Liver (tissue), 9 donors: Measurements from ENCODE around the gene CRISPLD2. TPM values are rescaled to one million over a fixed set of nuclear protein-coding genes. Genes with fewer than 3 reads are reported as not detected.

Experiments used
- DNase-seq: peaks from one replicate; pipeline ENCODE4 v3.0.0-alpha.2; 2017; ENCODE audit warnings: low spot score
- H3K27ac ChIP-seq, 2 donors: one replicate each; pipeline ENCODE4 v1.7.0; 2013; ENCODE audit warnings: inconsistent platforms in 2 of 2, low read length in 2 of 2, control low read depth in 1 of 2, low read depth in 1 of 2, mild to moderate bottlenecking in 1 of 2
- H3K27me3 ChIP-seq, 4 donors: one replicate each; pipeline versions ENCODE4 v1.6.1 to v1.7.0; 2013; ENCODE audit warnings: low read length in 3 of 4, inconsistent platforms in 1 of 4, mild to moderate bottlenecking in 1 of 4, moderate library complexity in 1 of 4; ENCODE audit not compliant: control insufficient read depth in 4 of 4, insufficient read depth in 4 of 4
- H3K36me3 ChIP-seq, 4 donors: one replicate each; pipeline versions ENCODE4 v1.6.1 to v1.7.0; 2013; ENCODE audit warnings: low read length in 3 of 4, mild to moderate bottlenecking in 3 of 4, low read depth in 1 of 4, moderate library complexity in 1 of 4; ENCODE audit not compliant: control insufficient read depth in 4 of 4, insufficient read depth in 3 of 4
- H3K4me1 ChIP-seq, 4 donors: one replicate each; pipeline versions ENCODE4 v1.6.1 to v1.7.0; 2013; ENCODE audit warnings: low read length in 3 of 4, mild to moderate bottlenecking in 3 of 4, moderate library complexity in 1 of 4; ENCODE audit not compliant: control insufficient read depth in 4 of 4, insufficient read depth in 4 of 4
- H3K4me3 ChIP-seq, 3 donors: one replicate each; pipeline versions ENCODE4 v1.6.1 to v1.7.0; 2013; ENCODE audit warnings: low read length in 3 of 3, control low read depth in 1 of 3, low read depth in 1 of 3, mild to moderate bottlenecking in 1 of 3
- H3K9ac ChIP-seq, 2 donors: one replicate each; pipeline ENCODE4 v1.7.0; 2013; ENCODE audit warnings: low read length in 2 of 2, mild to moderate bottlenecking in 2 of 2, moderate library complexity in 2 of 2, control low read depth in 1 of 2, low read depth in 1 of 2
- H3K9me3 ChIP-seq, 4 donors: one replicate each; pipeline versions ENCODE4 v1.6.1 to v1.7.0; 2013; ENCODE audit warnings: low read length in 3 of 4; ENCODE audit not compliant: control insufficient read depth in 4 of 4
- ATF3 ChIP-seq: IDR thresholded peaks from 2 replicates; pipeline ENCODE4 v1.6.1; 2016; ENCODE audit warnings: antibody characterized with exemption
- CTCF ChIP-seq: fragments of 150-350 bp; IDR thresholded peaks from 2 replicates; pipeline ENCODE4 v1.5.1; 2017; ENCODE audit warnings: improper control_type of control experiment, low read depth, low read length; ENCODE audit not compliant: missing input control
- EGR1 ChIP-seq, 2 donors: IDR thresholded peaks; 2 replicates each; pipeline ENCODE4 v1.6.1; 2016 to 2018; ENCODE audit warnings: antibody characterized with exemption in 2 of 2, low read depth in 2 of 2
- FOXA1 ChIP-seq: IDR thresholded peaks from 2 replicates; pipeline ENCODE4 v1.6.1; 2016; ENCODE audit warnings: antibody characterized with exemption
- FOXA2 ChIP-seq: IDR thresholded peaks from 2 replicates; pipeline ENCODE4 v1.6.1; 2016; ENCODE audit warnings: antibody characterized with exemption
- GABPA ChIP-seq, 2 donors: IDR thresholded peaks in 1 of 2; conservative IDR thresholded peaks in 1 of 2; 2 replicates each; pipeline ENCODE4 v1.6.1; 2016; ENCODE audit warnings: antibody characterized with exemption in 2 of 2, mild to moderate bottlenecking in 1 of 2, moderate library complexity in 1 of 2
- HNF4G ChIP-seq: IDR thresholded peaks from 2 replicates; pipeline ENCODE4 v1.6.1; 2016; ENCODE audit warnings: antibody characterized with exemption
- NR2F2 ChIP-seq: IDR thresholded peaks from 2 replicates; pipeline ENCODE4 v1.6.1; 2016; ENCODE audit warnings: antibody characterized with exemption
- RAD21 ChIP-seq, 2 donors: IDR thresholded peaks; 2 replicates each; pipeline ENCODE4 v1.6.1; 2016; ENCODE audit warnings: antibody characterized with exemption in 2 of 2, mild to moderate bottlenecking in 2 of 2
- REST ChIP-seq: IDR thresholded peaks from 2 replicates; pipeline ENCODE4 v1.6.1; 2016; ENCODE audit warnings: antibody characterized with exemption, mild to moderate bottlenecking
- RXRA ChIP-seq, 2 donors: IDR thresholded peaks; 2 replicates each; pipeline ENCODE4 v1.6.1; 2017 to 2018; ENCODE audit warnings: antibody characterized with exemption in 2 of 2, mild to moderate bottlenecking in 1 of 2
- SP1 ChIP-seq: IDR thresholded peaks from 2 replicates; pipeline ENCODE4 v1.6.1; 2018; ENCODE audit warnings: antibody characterized with exemption, mild to moderate bottlenecking
- YY1 ChIP-seq: IDR thresholded peaks from 2 replicates; pipeline ENCODE4 v1.6.1; 2016; ENCODE audit warnings: antibody characterized with exemption, mild to moderate bottlenecking
- ZBTB33 ChIP-seq: IDR thresholded peaks from 2 replicates; pipeline ENCODE4 v1.6.1; 2016; ENCODE audit warnings: antibody characterized with exemption
- WGBS: extraction: QIAGEN DNeasy Blood & Tissue Kit; methylation state at CpG from one replicate; pipeline ENCODE4 v1.1.7; 2013; 5-methylcytosine and 5-hydroxymethylcytosine counted together
- polyA plus RNA-seq, 2 donors: library from polyadenylated mRNA; stranded (reverse) in 1 of 2; unstranded in 1 of 2; fragments of 200-250 nt in 1 of 2; fragments of >200 nt in 1 of 2; fragmentation: Nextera tagmentation in 1 of 2; extraction: Ambion mirVana in 1 of 2; gene quantifications; one replicate each; pipeline versions ENCODE4 v1.2.1 to v1.2.3, GENCODE V29; 2013 to 2015
- total RNA-seq, 2 donors: library from RNA; depleted of rRNA; stranded (reverse); fragments of >200 nt; gene quantifications; one replicate each; pipeline ENCODE4 v1.2.3, GENCODE V29; 2014
- TF ChIP-seq, protein P1 (sequence below): IDR thresholded peaks from 2 replicates; pipeline ENCODE4 v1.6.1; 2016; ENCODE audit warnings: antibody characterized with exemption
- donor health status: healthy.
- donor health status: healthy.
- donor health status: healthy.
- donor health status: healthy.
- donor health status: healthy.

CRISPLD2 gene
- total and polyA plus RNA-seq, 4 donors: 2.6 to 14.8 (median 4.1) TPM

DNA sequence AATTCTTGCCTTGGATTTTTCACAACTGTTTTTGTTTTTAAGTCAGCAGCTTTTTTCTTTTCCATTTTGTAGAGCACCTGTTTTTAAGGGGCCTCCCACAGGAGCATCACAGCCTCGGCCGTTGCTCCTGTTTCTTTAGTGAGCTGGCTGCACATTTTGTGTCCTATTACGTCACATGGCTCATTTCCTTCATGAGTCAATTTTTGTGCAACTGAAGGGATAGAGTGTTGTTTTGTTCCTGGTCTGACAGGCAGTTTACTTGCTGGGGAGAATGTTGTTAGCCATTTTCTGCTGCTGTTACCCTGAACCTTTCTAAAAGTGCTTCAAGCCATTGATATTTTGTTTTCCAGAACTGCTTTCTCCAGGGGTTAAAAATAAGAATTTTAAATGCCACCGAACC is 45.0 kb upstream of the CRISPLD2 start:
- Histone ChIP-seq H3K4me1 (no peaks in the 10 kb centered on the region), H3K27me3 (no peaks in the 10 kb centered on the region), H3K4me3 (no peak overlapping the region), H3K36me3 (peaks cover 16 to 65% (median 30%) of the 10 kb centered on the region in 4 donors), H3K9ac (no peak overlapping the region), H3K9me3 (no peaks in the 10 kb centered on the region), H3K27ac (no peak overlapping the region)
- WGBS: 83% methylated on average over 4 of the region's 4 CpGs
- no peak for DNase-seq
- no peak for TF ChIP-seq FOXA2
- no peak for TF ChIP-seq REST
- TF ChIP-seq GABPA (IDR thresholded peaks at IDR 0.05 in 1 of 2, conservative IDR thresholded peaks at IDR 0.05 in 1 of 2): no peak
- TF ChIP-seq FOXA1: no peak
- TF ChIP-seq RXRA (IDR thresholded peaks at IDR 0.05): no peak
- TF ChIP-seq, protein P1, sequence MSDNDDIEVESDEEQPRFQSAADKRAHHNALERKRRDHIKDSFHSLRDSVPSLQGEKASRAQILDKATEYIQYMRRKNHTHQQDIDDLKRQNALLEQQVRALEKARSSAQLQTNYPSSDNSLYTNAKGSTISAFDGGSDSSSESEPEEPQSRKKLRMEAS: no peak
- TF ChIP-seq YY1: no peak
- no peak for TF ChIP-seq RAD21 (IDR thresholded peaks at IDR 0.05)
- no peak for TF ChIP-seq HNF4G
- no peak for TF ChIP-seq ZBTB33

DNA sequence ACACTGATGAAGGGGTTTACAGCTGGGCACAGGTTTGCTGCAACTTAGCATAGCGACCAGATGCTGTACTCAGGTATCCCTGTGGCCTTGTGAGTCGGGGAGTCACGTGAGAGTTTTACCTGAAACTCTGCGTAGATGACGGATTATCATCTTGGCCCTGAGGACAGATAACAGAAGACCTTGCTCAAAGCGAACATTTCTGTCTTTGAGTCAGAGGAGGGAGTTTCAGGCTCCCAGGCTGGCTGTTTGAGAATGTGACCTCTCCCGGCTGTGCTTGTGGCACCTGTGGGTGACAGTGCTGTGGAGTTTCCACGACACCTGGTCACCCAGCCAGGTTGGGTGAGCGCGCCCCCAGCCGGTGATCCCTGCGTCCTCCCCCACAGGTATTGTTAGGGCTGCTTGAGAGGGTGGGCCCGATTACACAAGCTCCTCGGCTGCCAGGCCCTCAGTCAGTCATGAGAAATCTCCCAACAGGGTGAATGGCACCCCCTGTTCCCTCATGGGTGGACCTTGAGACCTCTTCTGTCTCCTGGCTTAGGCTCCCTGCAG is 44.4 kb upstream of the CRISPLD2 start:
- no peak overlapping the region for H3K27ac ChIP-seq
- TF ChIP-seq RAD21 (IDR thresholded peaks at IDR 0.05): no peak
- H3K27me3 ChIP-seq: no peaks in the 10 kb centered on the region
- peaks cover 16 to 63% (median 28%) of the 10 kb centered on the region in 4 donors for H3K36me3 ChIP-seq
- WGBS: 95% methylated on average over 14 of the region's 14 CpGs
- H3K9ac ChIP-seq: no peak overlapping the region
- DNase-seq: no peak
- H3K4me1 ChIP-seq: no peaks in the 10 kb centered on the region
- H3K9me3 ChIP-seq: no peaks in the 10 kb centered on the region
- H3K4me3 ChIP-seq: no peak overlapping the region

GRCh38 chr16:84777435-84777834 is 42.4 kb upstream of the CRISPLD2 start:
- Histone ChIP-seq H3K27ac (no peak overlapping the region), H3K36me3 (peaks cover 16 to 56% (median 26%) of the 10 kb centered on the region in 4 donors), H3K9me3 (no peaks in the 10 kb centered on the region), H3K4me1 (no peaks in the 10 kb centered on the region), H3K27me3 (no peaks in the 10 kb centered on the region), H3K4me3 (no peak overlapping the region), H3K9ac (no peak overlapping the region)
- DNase-seq: no peak
- 97% methylated on average over 5 of the region's 5 CpGs for WGBS
- TF ChIP-seq EGR1 (IDR thresholded peaks at IDR 0.05; ENCODE audit: low read depth in 2 of 2) (no peak), RXRA (IDR thresholded peaks at IDR 0.05) (no peak), FOXA2 (no peak), CTCF (no peak), NR2F2 (no peak), ATF3 (no peak), GABPA (IDR thresholded peaks at IDR 0.05 in 1 of 2, conservative IDR thresholded peaks at IDR 0.05 in 1 of 2) (no peak), ZBTB33 (no peak), RAD21 (IDR thresholded peaks at IDR 0.05) (no peak), HNF4G (no peak), SP1 (no peak)
